ENCODE data around the gene DAPL1. TPM values are rescaled to one million over a fixed set of nuclear protein-coding genes. Genes with fewer than 3 reads are reported as not detected.

Gene DAPL1
- total RNA-seq, 1 experiment from 2014 or later = not detected

GRCh38 chr2:158782136-158782535 lies 13.0 kb upstream of the DAPL1 start:
- ATAC-seq = no peak

GRCh38 chr2:158782616-158783015 lies 12.5 kb upstream of the DAPL1 start:
- TF ChIP-seq SIN3A (IDR thresholded peaks at IDR 0.05; ENCODE audit: borderline replicate concordance, insufficient read depth, low read depth, low read length) (no peak), TCF7L2 (IDR thresholded peaks at IDR 0.05; ENCODE audit: low read depth, low read length) (no peak), REST (IDR thresholded peaks at IDR 0.05; ENCODE audit: insufficient read depth in 1 of 2, low read depth in 2 of 2, low read length in 1 of 2) (no peak), CTCF (IDR thresholded peaks at IDR 0.05) (no peak), POLR2AphosphoS5 (IDR thresholded peaks at IDR 0.05; ENCODE audit: low read depth, low read length) (no peak)
- Histone ChIP-seq H3K27ac (ENCODE audit: low read length) (no peak overlapping the region), H3K4me1 (ENCODE audit: control insufficient read depth, insufficient read depth, low read length) (no peaks in the 10 kb centered on the region), H3K4me3 (ENCODE audit: low read depth in 2 of 2, low read length in 2 of 2) (no peak overlapping the region), H3K36me3 (ENCODE audit: control insufficient read depth, insufficient read depth, low read length) (no peaks in the 10 kb centered on the region), H3K9me3 (ENCODE audit: control insufficient read depth, insufficient read depth, low read depth, low read length) (no peaks in the 10 kb centered on the region), H3K27me3 (ENCODE audit: control insufficient read depth, insufficient read depth, low read length) (0 out of 2 replicates have a peak, but pooled peaks cover 2% of the 10 kb centered on the region)
- ATAC-seq (no peak), DNase-seq (ENCODE audit: low read depth, low spot score) (no peak)
- ChIA-PET CTCF (no interaction called here), POLR2A (no interaction called here)
- no TSS peak for BruUV-seq (replicated peaks)
- intact Hi-C loops (cut with micrococcal nuclease; ENCODE audit: unreplicated experiment) (no loop called here), in situ Hi-C loops (cut with HindIII; ENCODE audit: low pct_unique_long_range_greater_than_20kb, low sequenced_read_pairs) (no loop called here)

More at GRCh38 chr2:158782136-158782535, 13.0 kb upstream of the DAPL1 start:
- ChIA-PET CTCF (no interaction called here), POLR2A (no interaction called here)
- intact Hi-C loops (cut with micrococcal nuclease; ENCODE audit: unreplicated experiment) = no loop called here
- TF ChIP-seq POLR2AphosphoS5 (IDR thresholded peaks at IDR 0.05; ENCODE audit: low read depth, low read length) (no peak), CTCF (IDR thresholded peaks at IDR 0.05) (no peak), SIN3A (IDR thresholded peaks at IDR 0.05; ENCODE audit: borderline replicate concordance, insufficient read depth, low read depth, low read length) (no peak), TCF7L2 (IDR thresholded peaks at IDR 0.05; ENCODE audit: low read depth, low read length) (no peak), REST (IDR thresholded peaks at IDR 0.05; ENCODE audit: insufficient read depth in 1 of 2, low read depth in 2 of 2, low read length in 1 of 2) (no peak)
- no peak for DNase-seq (ENCODE audit: low read depth, low spot score)
- Histone ChIP-seq H3K4me3 (ENCODE audit: low read depth in 2 of 2, low read length in 2 of 2) (no peak overlapping the region), H3K27ac (ENCODE audit: low read length) (no peak overlapping the region), H3K9me3 (ENCODE audit: control insufficient read depth, insufficient read depth, low read depth, low read length) (no peaks in the 10 kb centered on the region), H3K36me3 (ENCODE audit: control insufficient read depth, insufficient read depth, low read length) (no peaks in the 10 kb centered on the region), H3K4me1 (ENCODE audit: control insufficient read depth, insufficient read depth, low read length) (no peaks in the 10 kb centered on the region), H3K27me3 (ENCODE audit: control insufficient read depth, insufficient read depth, low read length) (0 out of 2 replicates have a peak, but pooled peaks cover 2% of the 10 kb centered on the region)
- BruUV-seq (replicated peaks) = no TSS peak
- in situ Hi-C loops (cut with HindIII; ENCODE audit: low pct_unique_long_range_greater_than_20kb, low sequenced_read_pairs) = no loop called here

Measured in Panc1 (cell line).